Thyroid gland (tissue), 4 donors: ENCODE measurements around the gene PPM1H.

Experiments used
- POLR2A ChIP-seq, 2 donors: fragments of 450-650 bp; IDR thresholded peaks; one replicate each; pipeline ENCODE4 v1.6.1; 2017; ENCODE audit warnings: antibody characterized with exemption in 2 of 2, mild to moderate bottlenecking in 2 of 2, moderate library complexity in 1 of 2
- TF ChIP-seq, protein P1 (sequence below), 6 experiments: fragments of 200-600 bp in 3 of 6; fragments of 450-650 bp in 3 of 6; sonication (generic) in 3 of 6; IDR thresholded peaks; one replicate each; pipeline ENCODE4 v1.5.1; 2016 to 2019; ENCODE audit warnings: antibody characterized with exemption in 6 of 6, mild to moderate bottlenecking in 2 of 6, inconsistent platforms in 1 of 6, moderate library complexity in 1 of 6

DNA sequence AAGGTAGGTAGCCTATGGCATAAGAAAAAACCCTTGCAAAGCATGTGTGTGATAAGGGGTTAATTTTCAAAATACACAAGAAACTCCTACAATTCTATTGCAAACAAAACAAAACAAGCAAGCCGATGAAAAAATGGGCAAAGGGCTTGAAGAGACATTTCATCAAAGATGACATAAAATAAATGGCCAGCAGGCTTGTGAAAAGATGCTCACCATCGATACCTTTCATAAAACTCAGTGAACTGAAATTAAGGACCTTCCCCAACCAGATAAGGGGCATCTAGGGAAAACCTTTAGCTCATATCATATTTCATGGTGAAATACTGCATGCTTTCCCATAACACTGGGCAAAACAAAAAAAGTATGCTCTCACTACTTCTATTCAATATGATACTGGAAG, 131.2 kb downstream of the PPM1H start:
- TF ChIP-seq, protein P1, sequence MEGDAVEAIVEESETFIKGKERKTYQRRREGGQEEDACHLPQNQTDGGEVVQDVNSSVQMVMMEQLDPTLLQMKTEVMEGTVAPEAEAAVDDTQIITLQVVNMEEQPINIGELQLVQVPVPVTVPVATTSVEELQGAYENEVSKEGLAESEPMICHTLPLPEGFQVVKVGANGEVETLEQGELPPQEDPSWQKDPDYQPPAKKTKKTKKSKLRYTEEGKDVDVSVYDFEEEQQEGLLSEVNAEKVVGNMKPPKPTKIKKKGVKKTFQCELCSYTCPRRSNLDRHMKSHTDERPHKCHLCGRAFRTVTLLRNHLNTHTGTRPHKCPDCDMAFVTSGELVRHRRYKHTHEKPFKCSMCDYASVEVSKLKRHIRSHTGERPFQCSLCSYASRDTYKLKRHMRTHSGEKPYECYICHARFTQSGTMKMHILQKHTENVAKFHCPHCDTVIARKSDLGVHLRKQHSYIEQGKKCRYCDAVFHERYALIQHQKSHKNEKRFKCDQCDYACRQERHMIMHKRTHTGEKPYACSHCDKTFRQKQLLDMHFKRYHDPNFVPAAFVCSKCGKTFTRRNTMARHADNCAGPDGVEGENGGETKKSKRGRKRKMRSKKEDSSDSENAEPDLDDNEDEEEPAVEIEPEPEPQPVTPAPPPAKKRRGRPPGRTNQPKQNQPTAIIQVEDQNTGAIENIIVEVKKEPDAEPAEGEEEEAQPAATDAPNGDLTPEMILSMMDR (IDR thresholded peaks at IDR 0.05): no peak
- no peak for TF ChIP-seq POLR2A (IDR thresholded peaks at IDR 0.05)
